ENCODE results near the gene PRCD.

DNA sequence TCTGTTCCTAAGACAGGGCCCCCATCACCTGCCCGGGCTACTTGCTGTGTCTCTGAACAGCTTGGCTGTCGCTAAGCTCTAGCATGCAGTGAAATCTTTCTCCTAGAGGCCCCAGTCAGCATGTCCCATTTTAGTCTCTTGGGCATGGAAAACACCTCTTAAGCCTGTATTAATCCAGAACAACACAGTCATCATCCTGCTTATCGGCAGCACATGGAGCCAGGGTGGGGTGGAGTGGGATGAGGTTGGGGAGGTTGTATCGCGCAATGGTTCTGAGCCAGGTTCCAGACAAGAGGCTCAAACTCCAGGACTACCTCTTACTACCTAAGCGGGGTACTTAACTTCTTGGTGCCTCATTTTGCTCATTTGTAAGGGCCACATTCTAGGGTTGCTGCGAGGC, 38.0 kb downstream of the PRCD start:
- TF ChIP-seq POLR2AphosphoS5 (IDR thresholded peaks at IDR 0.05) (no peak), EP300 (IDR thresholded peaks at IDR 0.05) (no peak)
